ENCODE data around the gene CTF1.

The CTF1 gene

GRCh38 chr16:30953111-30953510 is 56.7 kb downstream of the CTF1 start:
- no peak for DNase-seq (ENCODE audit: extremely low read depth in 1 of 2, low read depth in 1 of 2)

All from activated CD8-positive, alpha-beta memory T cell treated with anti-CD3 and anti-CD28 coated beads for 1 hour (primary cell).